ENCODE results near the gene KCNQ1. TPM values are rescaled to one million over a fixed set of nuclear protein-coding genes. Genes with fewer than 3 reads are reported as not detected.

KCNQ1 gene
- total and polyA plus RNA-seq, 2 of the 13 experiments (the other 11 are each of a cell fraction or from before 2014, with no cell fraction given): 0.02 to 0.08 TPM

- TF ChIP-seq ZNF737 (CRISPR knock-in tag; IDR thresholded peaks at IDR 0.05; ENCODE audit: borderline replicate concordance): no peak
- no peak for TF ChIP-seq ZBTB2 (CRISPR knock-in tag; IDR thresholded peaks at IDR 0.05; ENCODE audit: low read depth)
- no peak for TF ChIP-seq TBL1XR1 (IDR thresholded peaks at IDR 0.05; ENCODE audit: borderline replicate concordance, low read length, partially characterized antibody)
- TF ChIP-seq POLR2A (IDR thresholded peaks at IDR 0.05; ENCODE audit: insufficient read depth in 1 of 2, low read depth in 2 of 2, low read length in 2 of 2): no peak
- no peak for TF ChIP-seq RFX1 (IDR thresholded peaks at IDR 0.05)
- TF ChIP-seq U2AF2 (IDR thresholded peaks at IDR 0.05; ENCODE audit: low read depth, low read length): no peak
- no peak for TF ChIP-seq ZNF784 (CRISPR knock-in tag; IDR thresholded peaks at IDR 0.05; ENCODE audit: borderline replicate concordance)
- no peak for TF ChIP-seq PPARG (CRISPR knock-in tag; conservative IDR thresholded peaks at IDR 0.05)
Measured at GRCh38 chr11:2421996-2422395, 22.8 kb upstream of the KCNQ1 start (continued).

- WGBS (ENCODE audit: low lambda C conversion rate): no CpG with 5 or more reads among the region's 14 CpGs
Measured at GRCh38 chr11:2422461-2423156, 22.2 kb upstream of the KCNQ1 start.

More at GRCh38 chr11:2422461-2423156, 22.2 kb upstream of the KCNQ1 start:
- DNase-seq (ENCODE audit: low spot score): no peak
- Histone ChIP-seq H3K4me1 (ENCODE audit: insufficient read depth, low read length) (peaks cover 16% of the 10 kb centered on the region; the same call in 1 of the 2 replicates), H3K27ac (ENCODE audit: extremely low read length, insufficient read depth, low read length) (no peak overlapping the region), H2AFZ (ENCODE audit: low read length) (no peak overlapping the region), H3K79me2 (ENCODE audit: insufficient read depth, low read length) (no peaks in the 10 kb centered on the region), H3K4me3 (replicated peaks in 1 of 3; ENCODE audit: insufficient read depth in 1 of 3, low read depth in 2 of 3, low read length in 3 of 3) (no peak overlapping the region), H3K9ac (ENCODE audit: insufficient read depth, low read depth, low read length) (no peak overlapping the region), H3K9me3 (ENCODE audit: low read length) (no peaks in the 10 kb centered on the region), H3K27me3 (ENCODE audit: control insufficient read depth in 1 of 2, insufficient read depth in 2 of 2, low read length in 2 of 2) (peaks cover 16 to 54% of the 10 kb centered on the region in 2 experiments), H3K4me2 (ENCODE audit: low read depth, low read length) (no peak overlapping the region), H3K36me3 (replicated peaks in 1 of 2; ENCODE audit: control insufficient read depth in 1 of 2, insufficient read depth in 2 of 2, low read length in 2 of 2) (no peaks in the 10 kb centered on the region), H4K20me1 (ENCODE audit: insufficient read depth, low read length) (no peaks in the 10 kb centered on the region)
- POLR2A ChIA-PET: interaction anchor here (0.6 kb wide), 1 partner anchor 481 kb away, joined by 4 read pairs; no protein-coding TSS in a partner anchor
- no peak for TF ChIP-seq ZMYM3 (CRISPR knock-in tag; IDR thresholded peaks at IDR 0.05)
- no peak for TF ChIP-seq BORCS8-MEF2B (CRISPR knock-in tag; IDR thresholded peaks at IDR 0.05)
- TF ChIP-seq ZNF513 (CRISPR knock-in tag; conservative IDR thresholded peaks at IDR 0.05): no peak
- TF ChIP-seq, protein P1, sequence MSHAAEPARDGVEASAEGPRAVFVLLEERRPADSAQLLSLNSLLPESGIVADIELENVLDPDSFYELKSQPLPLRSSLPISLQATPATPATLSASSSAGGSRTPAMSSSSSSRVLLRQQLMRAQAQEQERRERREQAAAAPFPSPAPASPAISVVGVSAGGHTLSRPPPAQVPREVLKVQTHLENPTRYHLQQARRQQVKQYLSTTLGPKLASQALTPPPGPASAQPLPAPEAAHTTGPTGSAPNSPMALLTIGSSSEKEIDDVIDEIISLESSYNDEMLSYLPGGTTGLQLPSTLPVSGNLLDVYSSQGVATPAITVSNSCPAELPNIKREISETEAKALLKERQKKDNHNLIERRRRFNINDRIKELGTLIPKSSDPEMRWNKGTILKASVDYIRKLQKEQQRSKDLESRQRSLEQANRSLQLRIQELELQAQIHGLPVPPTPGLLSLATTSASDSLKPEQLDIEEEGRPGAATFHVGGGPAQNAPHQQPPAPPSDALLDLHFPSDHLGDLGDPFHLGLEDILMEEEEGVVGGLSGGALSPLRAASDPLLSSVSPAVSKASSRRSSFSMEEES (CRISPR knock-in tag; IDR thresholded peaks at IDR 0.05): no peak
- TF ChIP-seq, protein P2, sequence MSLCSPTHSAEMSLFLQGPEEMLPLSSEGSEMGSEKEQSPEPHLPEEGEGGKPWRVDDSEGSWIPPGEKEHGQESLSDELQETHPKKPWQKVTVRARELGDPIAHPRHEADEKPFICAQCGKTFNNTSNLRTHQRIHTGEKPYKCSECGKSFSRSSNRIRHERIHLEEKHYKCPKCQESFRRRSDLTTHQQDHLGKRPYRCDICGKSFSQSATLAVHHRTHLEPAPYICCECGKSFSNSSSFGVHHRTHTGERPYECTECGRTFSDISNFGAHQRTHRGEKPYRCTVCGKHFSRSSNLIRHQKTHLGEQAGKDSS (CRISPR knock-in tag; IDR thresholded peaks at IDR 0.05; ENCODE audit: borderline replicate concordance, low read depth): no peak
- no peak for TF ChIP-seq FOSL2 (CRISPR knock-in tag; IDR thresholded peaks at IDR 0.05)
- in situ Hi-C loops (cut with HindIII; ENCODE audit: extremely low pct_ligation_motif_present, low pct_unique_long_range_greater_than_20kb): loop anchor here (10.0 kb wide), 1 partner anchor 272 kb away; the partner anchor contains the start of gene KCNQ1OT1
- no TSS peak for BruUV-seq (replicated peaks)
- CTCF ChIA-PET (ENCODE audit: low intra/inter-chr PET ratio, low total read pairs): interaction anchor here (1.9 kb wide), 1 partner anchor 117 kb away, joined by 4 read pairs; no protein-coding TSS in a partner anchor
- intact Hi-C loops (cut with micrococcal nuclease; ENCODE audit: unreplicated experiment): loop anchor here (5.0 kb wide), 1 partner anchor 225 kb away; no protein-coding TSS in a partner anchor
- no peak for ATAC-seq
- no peak for FAIRE-seq

All from HepG2 (cell line).